ENCODE results near the gene TNIP1.

Gene TNIP1

GRCh38 chr5:151080613-151081430 is at the start of gene TNIP1:
TSS of gene TNIP1 (minus strand) at chr5:151081034. CDS start at chr5:151065095, 15,939 bp downstream.
- DNase-seq = peak; percentile 40

GRCh38 chr5:151130235-151130921 is 49.5 kb upstream of the TNIP1 start:
- DNase-seq = no peak

- no peak for DNase-seq
Measured at GRCh38 chr5:151128817-151129216, 48.0 kb upstream of the TNIP1 start.

GRCh38 chr5:151127926-151128325 is 47.1 kb upstream of the TNIP1 start:
- no peak for DNase-seq

- no peak for DNase-seq
Measured at GRCh38 chr5:151126199-151126645, 45.4 kb upstream of the TNIP1 start.

- DNase-seq = no peak
Measured at GRCh38 chr5:151125421-151125820, 44.6 kb upstream of the TNIP1 start.

- DNase-seq = no peak
Measured at GRCh38 chr5:151123897-151124751, 43.3 kb upstream of the TNIP1 start.

GRCh38 chr5:151122828-151123227 is 42.0 kb upstream of the TNIP1 start:
- DNase-seq = no peak

GRCh38 chr5:151121665-151122064 is 40.8 kb upstream of the TNIP1 start:
- no peak for DNase-seq

- no peak for DNase-seq
Measured at GRCh38 chr5:151121095-151121494, 40.3 kb upstream of the TNIP1 start.

- no peak for DNase-seq
Measured at GRCh38 chr5:151118913-151119575, 38.2 kb upstream of the TNIP1 start.

GRCh38 chr5:151115272-151115905 is 34.6 kb upstream of the TNIP1 start:
- DNase-seq = peak; percentile 24

GRCh38 chr5:151113651-151114050 is 32.8 kb upstream of the TNIP1 start:
- no peak for DNase-seq

- DNase-seq = no peak
Measured at GRCh38 chr5:151110992-151111391, 30.2 kb upstream of the TNIP1 start.

GRCh38 chr5:151110122-151110681 is 29.4 kb upstream of the TNIP1 start:
- no peak for DNase-seq

- no peak for DNase-seq
Measured at GRCh38 chr5:151108566-151108965, 27.7 kb upstream of the TNIP1 start.

- no peak for DNase-seq
Measured at GRCh38 chr5:151107738-151108520, 27.1 kb upstream of the TNIP1 start.

GRCh38 chr5:151107084-151107483 is 26.2 kb upstream of the TNIP1 start:
- DNase-seq = no peak

- no peak for DNase-seq
Measured at GRCh38 chr5:151106509-151106908, 25.7 kb upstream of the TNIP1 start.

GRCh38 chr5:151106043-151106442 is 25.2 kb upstream of the TNIP1 start:
- no peak for DNase-seq

GRCh38 chr5:151105561-151105960 is 24.7 kb upstream of the TNIP1 start:
- DNase-seq = no peak

All from amniotic stem cell (primary cell).